ENCODE data around the gene SAAL1.
"Not testable (repeated sequence)": the region's sequence is repeated elsewhere in the genome, so short reads cannot be mapped to it uniquely, and the experiment has no call there.

DNA sequence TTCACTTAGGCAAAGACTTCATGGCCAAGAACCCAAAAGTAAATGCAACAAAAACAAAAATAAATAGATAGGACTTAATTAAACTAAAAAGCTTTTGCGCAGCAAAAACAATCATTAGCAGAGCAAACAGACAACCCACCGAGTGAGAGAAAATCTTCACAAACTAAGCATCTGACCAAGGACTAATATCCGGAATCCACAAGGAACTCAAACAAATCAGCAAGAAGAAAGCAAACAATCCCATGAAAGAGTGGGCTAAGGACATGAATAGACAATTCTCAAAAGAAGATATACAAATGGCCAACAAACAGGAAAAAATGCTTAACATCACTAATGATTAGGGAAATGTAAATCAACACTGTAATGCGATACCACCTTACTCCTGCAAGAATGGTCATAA is 25.2 kb upstream of the SAAL1 start:
- TF ChIP-seq, protein P1, sequence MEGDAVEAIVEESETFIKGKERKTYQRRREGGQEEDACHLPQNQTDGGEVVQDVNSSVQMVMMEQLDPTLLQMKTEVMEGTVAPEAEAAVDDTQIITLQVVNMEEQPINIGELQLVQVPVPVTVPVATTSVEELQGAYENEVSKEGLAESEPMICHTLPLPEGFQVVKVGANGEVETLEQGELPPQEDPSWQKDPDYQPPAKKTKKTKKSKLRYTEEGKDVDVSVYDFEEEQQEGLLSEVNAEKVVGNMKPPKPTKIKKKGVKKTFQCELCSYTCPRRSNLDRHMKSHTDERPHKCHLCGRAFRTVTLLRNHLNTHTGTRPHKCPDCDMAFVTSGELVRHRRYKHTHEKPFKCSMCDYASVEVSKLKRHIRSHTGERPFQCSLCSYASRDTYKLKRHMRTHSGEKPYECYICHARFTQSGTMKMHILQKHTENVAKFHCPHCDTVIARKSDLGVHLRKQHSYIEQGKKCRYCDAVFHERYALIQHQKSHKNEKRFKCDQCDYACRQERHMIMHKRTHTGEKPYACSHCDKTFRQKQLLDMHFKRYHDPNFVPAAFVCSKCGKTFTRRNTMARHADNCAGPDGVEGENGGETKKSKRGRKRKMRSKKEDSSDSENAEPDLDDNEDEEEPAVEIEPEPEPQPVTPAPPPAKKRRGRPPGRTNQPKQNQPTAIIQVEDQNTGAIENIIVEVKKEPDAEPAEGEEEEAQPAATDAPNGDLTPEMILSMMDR (IDR thresholded peaks at IDR 0.05; ENCODE audit: borderline replicate concordance, extremely low read depth, low read length, poor library complexity, severe bottlenecking) = not testable (repeated sequence)
- TF ChIP-seq EZH2 (IDR thresholded peaks at IDR 0.05; ENCODE audit: borderline replicate concordance, low read depth, low read length, severe bottlenecking) = not testable (repeated sequence)

All from DND-41 (cell line).